CD1c-positive myeloid dendritic cell (primary cell): ENCODE measurements around the gene SMARCB1.

ENCODE experiments used
- DNase-seq: peaks from one replicate; pipeline ENCODE4 v3.0.0-alpha.2; 2016; ENCODE audit errors: extremely low spot score

Gene SMARCB1

GRCh38 chr22:23803001-23803819, 16.4 kb downstream of the SMARCB1 start:
- DNase-seq, result no peak

GRCh38 chr22:23804781-23805291, 18.1 kb downstream of the SMARCB1 start:
- no peak for DNase-seq

- DNase-seq, result no peak
These were observed 20.1 kb downstream of the SMARCB1 start for GRCh38 chr22:23806837-23807236.

DNA sequence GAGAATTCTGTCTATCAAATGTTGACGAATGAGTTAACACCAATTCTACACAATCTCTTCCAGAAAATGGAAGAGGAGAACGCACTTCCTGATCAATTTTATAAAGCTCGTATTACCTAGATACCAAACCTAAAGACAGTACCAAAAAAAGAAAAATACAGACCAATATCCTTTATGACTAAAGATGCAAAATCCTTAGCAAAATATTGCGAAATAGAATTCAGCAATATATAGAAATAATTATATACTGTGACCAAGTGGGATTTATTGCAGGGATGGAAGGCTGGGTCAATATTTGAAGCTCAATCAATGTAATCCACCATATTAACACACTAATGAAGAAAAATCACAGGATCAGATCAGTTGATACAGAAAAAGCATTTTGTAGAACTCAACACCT, 25.6 kb downstream of the SMARCB1 start:
- no peak for DNase-seq

GRCh38 chr22:23815541-23816155, 28.9 kb downstream of the SMARCB1 start:
- no peak for DNase-seq

DNA sequence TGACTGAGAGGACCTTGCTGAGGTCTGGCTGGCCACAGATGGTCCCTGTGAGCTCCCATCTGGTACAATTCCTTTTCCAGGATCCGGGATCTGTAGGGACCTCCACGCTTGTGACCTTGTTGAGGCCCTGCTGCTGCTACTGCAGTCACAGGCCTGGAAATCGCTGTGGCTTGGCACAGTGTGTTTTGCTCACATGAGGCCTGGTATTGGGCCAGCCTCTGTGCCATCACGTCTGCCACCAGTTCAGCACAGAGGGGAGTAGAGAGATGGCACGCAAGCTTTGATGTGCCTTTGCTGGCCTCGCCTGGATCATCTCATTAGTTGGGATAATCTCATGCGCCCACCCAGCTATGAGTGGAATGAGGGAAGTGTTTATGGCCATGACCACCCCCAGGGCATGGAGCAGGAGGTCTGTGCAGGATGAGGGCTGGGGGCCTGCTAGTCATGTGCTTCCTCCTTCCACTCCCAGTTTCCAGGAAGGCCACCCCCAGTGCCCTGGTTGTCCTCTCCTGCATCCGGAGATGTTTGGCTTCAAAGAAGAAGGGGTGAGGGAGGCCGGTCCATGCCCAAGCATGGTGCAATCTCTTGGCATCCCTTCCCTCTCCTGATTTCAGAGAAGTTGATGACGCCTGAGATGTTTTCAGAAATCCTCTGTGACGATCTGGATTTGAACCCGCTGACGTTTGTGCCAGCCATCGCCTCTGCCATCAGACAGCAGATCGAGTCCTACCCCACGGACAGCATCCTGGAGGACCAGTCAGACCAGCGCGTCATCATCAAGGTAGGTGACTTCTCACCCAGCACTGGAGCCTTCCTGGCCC, 29.6 kb downstream of the SMARCB1 start:
- no peak for DNase-seq

GRCh38 chr22:23817146-23817545, 30.4 kb downstream of the SMARCB1 start:
- DNase-seq, result no peak

- DNase-seq, result no peak
These were observed 31.8 kb downstream of the SMARCB1 start for GRCh38 chr22:23818541-23818940.

GRCh38 chr22:23820748-23821211, 34.0 kb downstream of the SMARCB1 start:
- no peak for DNase-seq

DNA sequence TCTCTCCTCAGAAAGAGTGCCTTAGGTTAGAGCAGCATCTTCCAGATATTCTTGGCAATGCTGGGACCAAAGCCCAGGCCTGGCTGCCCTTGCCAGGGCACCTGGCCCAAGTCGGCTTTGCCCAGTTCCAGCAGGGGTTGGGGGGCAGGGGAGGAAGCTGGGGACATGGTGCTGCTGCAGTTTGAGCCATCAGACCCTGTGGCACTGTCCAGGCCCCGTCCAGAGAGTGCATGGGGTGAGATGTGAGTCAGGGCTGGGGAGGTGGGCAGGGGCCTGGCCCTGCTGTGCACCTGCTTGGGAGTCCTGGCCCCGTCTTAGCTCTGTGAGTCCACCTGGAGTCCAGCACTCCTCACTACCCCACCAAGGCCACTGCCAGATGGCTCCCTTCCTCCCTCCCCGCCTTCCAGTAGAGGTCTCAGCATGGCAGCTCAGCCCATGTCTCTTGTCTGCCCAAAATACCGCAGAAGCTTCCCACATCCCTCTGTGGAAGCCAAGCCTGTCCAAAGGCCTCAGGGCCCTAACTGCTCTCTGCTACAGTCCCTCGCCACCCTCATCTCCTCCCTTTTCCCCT, 35.4 kb downstream of the SMARCB1 start:
- no peak for DNase-seq

DNA sequence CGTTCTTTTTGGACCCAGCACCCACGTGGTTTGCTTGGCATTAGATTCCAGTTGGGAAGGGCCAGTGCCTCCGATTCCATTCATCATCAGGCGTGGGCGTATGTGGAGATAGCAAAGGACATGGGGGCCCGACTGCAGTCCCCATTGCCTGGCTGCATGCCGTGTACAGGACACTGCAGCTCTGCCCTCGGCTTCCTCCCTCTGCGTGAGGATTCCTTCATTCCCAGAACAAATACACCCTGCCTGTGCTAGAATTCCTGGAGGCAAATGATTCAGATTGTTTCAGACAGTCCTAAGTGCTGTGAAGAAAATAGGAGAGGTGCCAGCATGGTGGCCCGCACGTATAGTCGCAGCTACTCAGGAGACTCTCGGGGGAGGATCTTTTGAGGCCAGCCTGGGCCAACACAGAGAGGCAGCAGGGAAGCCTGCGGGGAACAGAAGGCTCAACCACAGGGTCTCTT, 36.6 kb downstream of the SMARCB1 start:
- DNase-seq, result no peak

GRCh38 chr22:23824476-23825245, 37.9 kb downstream of the SMARCB1 start:
- DNase-seq, result no peak

GRCh38 chr22:23825246-23825905, 38.6 kb downstream of the SMARCB1 start:
- no peak for DNase-seq

DNA sequence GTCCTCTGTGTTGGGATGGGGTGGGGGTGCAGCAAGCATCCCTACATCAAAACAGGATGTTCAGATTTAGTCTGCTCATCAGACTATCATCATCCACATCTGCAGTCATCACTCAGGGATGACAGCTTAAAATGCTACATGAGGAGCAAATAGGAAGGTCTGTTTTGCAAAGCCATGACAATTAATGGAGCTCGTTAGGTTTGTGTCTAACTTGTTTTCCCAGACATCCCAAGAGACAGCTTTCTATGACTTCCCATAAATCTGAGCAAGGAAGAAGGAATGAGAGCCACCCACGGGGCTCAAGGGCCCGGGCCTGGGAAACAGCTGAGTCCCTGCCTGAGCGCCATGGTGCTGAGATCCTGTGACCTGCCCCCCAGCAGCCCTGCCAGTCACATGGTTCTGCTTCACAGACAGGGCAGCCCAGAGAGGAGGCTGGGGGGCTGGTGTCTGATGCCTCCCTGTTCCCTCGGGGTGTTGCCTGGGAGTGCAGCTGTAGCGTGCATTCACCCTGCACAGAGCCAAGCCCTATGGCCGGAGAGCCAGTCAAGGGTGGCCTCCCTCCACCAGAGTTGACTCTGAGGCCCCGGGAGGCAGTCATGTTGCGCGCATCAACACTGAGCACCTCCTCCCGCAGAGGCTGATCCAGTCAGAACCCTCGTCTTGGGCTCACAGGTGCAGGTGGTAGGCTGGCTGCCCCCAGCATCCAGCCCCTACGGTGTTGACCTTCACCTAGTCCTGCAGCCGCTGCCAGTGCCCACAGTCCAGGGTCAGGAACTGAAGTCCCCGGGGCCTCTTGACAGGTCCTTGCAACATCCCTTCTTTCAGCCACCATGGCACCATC, 40.0 kb downstream of the SMARCB1 start:
- no peak for DNase-seq

- no peak for DNase-seq
These were observed 40.7 kb downstream of the SMARCB1 start for GRCh38 chr22:23827351-23827995.

- DNase-seq, result no peak
These were observed 42.3 kb downstream of the SMARCB1 start for GRCh38 chr22:23828800-23829680.

DNA sequence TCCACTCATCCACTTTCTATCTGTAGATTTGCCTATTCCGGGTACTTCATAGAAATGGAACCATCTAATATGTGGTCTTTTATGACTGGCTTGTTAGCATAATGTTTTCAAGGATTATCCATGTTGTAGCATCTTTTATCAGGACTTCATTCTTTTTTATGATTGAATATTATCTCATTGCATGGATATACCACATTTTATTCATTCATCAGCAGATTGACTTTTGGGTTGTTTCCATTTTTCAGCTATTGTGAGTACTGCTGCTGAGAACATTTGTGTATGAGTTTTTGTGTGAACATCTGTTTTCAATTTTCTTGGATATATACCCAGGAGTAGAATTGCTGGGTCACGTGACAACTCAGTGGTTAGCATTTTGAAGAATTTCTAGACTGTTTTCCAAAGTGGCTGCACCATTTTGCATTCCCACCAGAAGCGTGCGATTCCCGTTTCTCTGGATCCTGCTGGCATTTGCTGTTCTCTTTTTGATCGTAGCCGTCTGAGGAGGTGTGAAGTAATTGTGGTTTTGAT, 43.1 kb downstream of the SMARCB1 start:
- no peak for DNase-seq

GRCh38 chr22:23831261-23831660, 44.5 kb downstream of the SMARCB1 start:
- no peak for DNase-seq
